H1 (cell line): ENCODE measurements around the gene CLDN4. TPM values are rescaled to one million over a fixed set of nuclear protein-coding genes. Genes with fewer than 3 reads are reported as not detected.
A peak's percentile ranks its signal among the peaks of the same experiment; 100 is the strongest.

Experiments used
- CTCF ChIA-PET: fragments of 300-600 bp; sonication (Branson Sonifier 250); formaldehyde crosslinking; loops from one replicate; lab custom pipeline; 2021; ENCODE audit not compliant: partially characterized antibody; lab: Charles Lee
- POLR2A ChIA-PET: fragments of 300-600 bp; sonication (Branson Sonifier 250); formaldehyde crosslinking; loops from one replicate; lab custom pipeline; 2021; ENCODE audit warnings: inconsistent platforms; ENCODE audit not compliant: partially characterized antibody; lab: Charles Lee
- DNase-seq, 2 experiments: peaks; one replicate each; pipeline versions ENCODE4 v3.0.0 to v3.0.0-alpha.2; 2010 to 2022; ENCODE audit warnings: low spot score in 2 of 2, low read depth in 1 of 2, mixed read lengths in 1 of 2
- FAIRE-seq: peaks from 2 replicates; lab custom pipeline; 2011; peaks lifted over from hg19 to GRCh38; lab: Jason Lieb, UNC
- H2AFZ ChIP-seq: 2 replicates; pipeline ENCODE4 v1.8.1; 2012; ENCODE audit warnings: low read length, inconsistent platforms
- H2AK5ac ChIP-seq: 2 replicates; pipeline ENCODE4 v1.6.1; 2013; ENCODE audit warnings: low read depth, low read length
- H2BK120ac ChIP-seq: replicated peaks from 2 replicates; pipeline ENCODE3; 2013; ENCODE audit warnings: low read depth, low read length, inconsistent platforms
- H2BK12ac ChIP-seq: 2 replicates; pipeline ENCODE4 v1.6.1; 2013; ENCODE audit warnings: low read depth, low read length
- H2BK15ac ChIP-seq: 2 replicates; pipeline ENCODE4 v1.6.1; 2013; ENCODE audit warnings: low read length
- H2BK20ac ChIP-seq: 2 replicates; pipeline ENCODE4 v1.6.1; 2013; ENCODE audit warnings: low read length
- H2BK5ac ChIP-seq: 2 replicates; pipeline ENCODE4 v1.6.1; 2013; ENCODE audit warnings: low read depth, low read length
- H3K14ac ChIP-seq: 2 replicates; pipeline ENCODE4 v1.6.1; 2013; ENCODE audit warnings: inconsistent platforms; ENCODE audit not compliant: insufficient read length
- H3K18ac ChIP-seq: 2 replicates; pipeline ENCODE4 v1.6.1; 2013; ENCODE audit warnings: low read length; ENCODE audit errors: extremely low read depth
- H3K23ac ChIP-seq: 2 replicates; pipeline ENCODE4 v1.6.1; 2013; ENCODE audit warnings: inconsistent platforms; ENCODE audit not compliant: insufficient read length
- H3K23me2 ChIP-seq: 2 replicates; pipeline ENCODE4 v1.6.1; 2013; ENCODE audit warnings: low read depth, low read length
- H3K27ac ChIP-seq: 2 replicates; pipeline ENCODE4 v1.6.1; 2011; ENCODE audit warnings: low read depth, low read length, inconsistent platforms
- H3K27me3 ChIP-seq, 4 experiments: replicated peaks in 1 of 4; 1 replicate in 1 of 4; 2 replicates in 3 of 4; pipeline versions ENCODE4 v1.6.1 to v1.8.1; 2011 to 2013; ENCODE audit warnings: low read length in 3 of 4, mild to moderate bottlenecking in 3 of 4, inconsistent platforms in 2 of 4, mixed read lengths in 2 of 4, moderate library complexity in 1 of 4; ENCODE audit not compliant: control insufficient read depth in 3 of 4, insufficient read depth in 3 of 4; ENCODE audit errors: extremely low read depth in 1 of 4
- H3K36me3 ChIP-seq, 4 experiments: 2 replicates each; pipeline versions ENCODE4 v1.6.1 to v1.8.1; 2011 to 2013; ENCODE audit warnings: mild to moderate bottlenecking in 4 of 4, low read length in 3 of 4, moderate library complexity in 2 of 4, control low read depth in 1 of 4, inconsistent platforms in 1 of 4; ENCODE audit not compliant: insufficient read depth in 4 of 4, control insufficient read depth in 2 of 4
- H3K4ac ChIP-seq: replicated peaks from 2 replicates; pipeline ENCODE3; 2013; ENCODE audit warnings: low read length, low read depth, mixed read lengths, inconsistent platforms; ENCODE audit not compliant: insufficient read length
- H3K4me1 ChIP-seq, 4 experiments: replicated peaks in 1 of 4; 1 replicate in 1 of 4; 2 replicates in 3 of 4; pipeline versions ENCODE4 v1.6.1 to v1.8.1; 2011 to 2013; ENCODE audit warnings: low read length in 3 of 4, inconsistent platforms in 2 of 4, mixed read lengths in 1 of 4; ENCODE audit not compliant: insufficient read depth in 4 of 4, control insufficient read depth in 3 of 4
- H3K4me2 ChIP-seq, 2 experiments: 2 replicates each; pipeline versions ENCODE4 v1.6.1 to v1.8.1; 2011 to 2013; ENCODE audit warnings: low read depth in 2 of 2, low read length in 2 of 2, control low read depth in 1 of 2, inconsistent platforms in 1 of 2, mild to moderate bottlenecking in 1 of 2; ENCODE audit not compliant: insufficient read depth in 1 of 2
- H3K4me3 ChIP-seq, 4 experiments: fragments of 200-600, 300-600 bp in 1 of 4; sonication (generic), shearing (Covaris generic), sonication (Bioruptor Twin) in 1 of 4; 2 replicates each; pipeline versions ENCODE4 v1.5.1 to v1.8.1; 2011 to 2016; ENCODE audit warnings: low read length in 4 of 4, low read depth in 3 of 4, control low read depth in 2 of 4, inconsistent platforms in 2 of 4, mild to moderate bottlenecking in 2 of 4, mixed read lengths in 1 of 4, moderate library complexity in 1 of 4; ENCODE audit not compliant: insufficient read depth in 2 of 4; ENCODE audit errors: extremely low read depth in 1 of 4
- H3K56ac ChIP-seq: replicated peaks from 2 replicates; pipeline ENCODE3; 2013; ENCODE audit warnings: low read depth, mild to moderate bottlenecking, mixed read lengths, low read length, inconsistent platforms; ENCODE audit not compliant: insufficient read length
- H3K79me1 ChIP-seq: 2 replicates; pipeline ENCODE4 v1.6.1; 2013; ENCODE audit warnings: low read depth, low read length, control low read depth
- H3K79me2 ChIP-seq, 2 experiments: 2 replicates each; pipeline versions ENCODE4 v1.6.1 to v1.8.1; 2012 to 2013; ENCODE audit warnings: low read length in 2 of 2, mild to moderate bottlenecking in 2 of 2, inconsistent platforms in 1 of 2; ENCODE audit not compliant: insufficient read depth in 2 of 2, control insufficient read depth in 1 of 2
- H3K9ac ChIP-seq, 4 experiments: replicated peaks in 1 of 4; 1 replicate in 1 of 4; 2 replicates in 3 of 4; pipeline versions ENCODE4 v1.6.1 to v1.8.1; 2011 to 2013; ENCODE audit warnings: low read depth in 3 of 4, low read length in 3 of 4, control low read depth in 2 of 4, mild to moderate bottlenecking in 2 of 4, moderate library complexity in 2 of 4, inconsistent platforms in 1 of 4; ENCODE audit errors: extremely low read depth in 1 of 4
- H3K9me3 ChIP-seq, 2 experiments: 2 replicates each; pipeline versions ENCODE4 v1.6.1 to v1.8.1; 2012 to 2013; ENCODE audit warnings: mild to moderate bottlenecking in 2 of 2, moderate library complexity in 2 of 2, control low read depth in 1 of 2, inconsistent platforms in 1 of 2, low read depth in 1 of 2, low read length in 1 of 2, mixed read lengths in 1 of 2; ENCODE audit not compliant: insufficient read depth in 2 of 2
- H4K20me1 ChIP-seq, 2 experiments: replicated peaks in 1 of 2; 2 replicates each; pipeline versions ENCODE3 to v1.8.1; 2011 to 2013; ENCODE audit warnings: inconsistent platforms in 2 of 2, low read length in 2 of 2, mild to moderate bottlenecking in 1 of 2; ENCODE audit not compliant: insufficient read depth in 2 of 2, control insufficient read depth in 1 of 2
- H4K5ac ChIP-seq: 2 replicates; pipeline ENCODE4 v1.6.1; 2013; ENCODE audit warnings: low read length, low read depth, mixed read lengths, inconsistent platforms; ENCODE audit not compliant: insufficient read length
- H4K8ac ChIP-seq: 2 replicates; pipeline ENCODE4 v1.8.0; 2013; ENCODE audit warnings: mild to moderate bottlenecking, moderate library complexity, low read length, inconsistent platforms; ENCODE audit not compliant: insufficient read depth; ENCODE audit errors: extremely low read depth
- H4K91ac ChIP-seq: replicated peaks from 2 replicates; pipeline ENCODE3; 2013; ENCODE audit warnings: low read length, mixed read lengths, inconsistent platforms; ENCODE audit not compliant: insufficient read length
- CEBPB ChIP-seq: IDR thresholded peaks from 2 replicates; pipeline ENCODE4 v1.6.1; 2012; ENCODE audit warnings: low read depth, low read length
- HDAC6 ChIP-seq: IDR thresholded peaks from one replicate; pipeline ENCODE4 v1.7.1; 2012; ENCODE audit warnings: low read depth, mild to moderate bottlenecking, inconsistent platforms, low read length, moderate library complexity
- RBBP5 ChIP-seq: IDR thresholded peaks from 2 replicates; pipeline ENCODE4 v1.7.1; 2012; ENCODE audit warnings: low read depth, mild to moderate bottlenecking, inconsistent platforms, low read length, moderate library complexity, borderline replicate concordance
- SAP30 ChIP-seq: fragments of 300-600 bp; sonication (generic); IDR thresholded peaks from 2 replicates; pipeline ENCODE4 v1.7.1; 2012; ENCODE audit warnings: low read length, moderate library complexity, mild to moderate bottlenecking, inconsistent platforms; ENCODE audit not compliant: insufficient read depth, insufficient replicate concordance
- SRF ChIP-seq: IDR thresholded peaks from 2 replicates; pipeline ENCODE4 v1.6.1; 2011; ENCODE audit warnings: mild to moderate bottlenecking, low read depth, low read length, moderate library complexity
- WGBS, 2 experiments: shearing (Covaris generic) in 1 of 2; methylation state at CpG; one replicate each; pipeline versions ENCODE4 v1.1.6 to v1.1.7; 2013 to 2015; ENCODE audit warnings: low lambda C conversion rate in 2 of 2, mixed read lengths in 2 of 2, inconsistent platforms in 1 of 2, low coverage in 1 of 2, missing lambda C conversion rate in 1 of 2; ENCODE audit not compliant: insufficient replicate concordance in 2 of 2, insufficient coverage in 1 of 2, insufficient read length in 1 of 2; ENCODE audit errors: extremely low coverage in 1 of 2, missing lambda C conversion rate in 1 of 2; 5-methylcytosine and 5-hydroxymethylcytosine counted together
- polyA plus RNA-seq, 7 experiments: library from polyadenylated mRNA; depleted of rRNA in 3 of 7; stranded (reverse) in 5 of 7; unstranded in 2 of 7; fragments of >200 nt in 5 of 7; fragments of 200-250 nt in 2 of 7; gene quantifications; 1 replicate in 5 of 7; 2 replicates in 1 of 7; 4 replicates in 1 of 7; pipeline versions ENCODE4 v1.2.1 to v1.2.3, GENCODE V29; 2011 to 2013; ENCODE audit warnings: missing spikeins in 2 of 7, mixed read lengths in 2 of 7
- total RNA-seq: library from RNA; stranded (reverse); fragmentation: NEBNext Ultra II Directional; extraction: Animal tissue kit (Norgen Biotek cat#: 25700); gene quantifications from 2 replicates; pipeline ENCODE4 v1.2.1, GENCODE V29; 2021

The CLDN4 gene
- total and polyA plus RNA-seq, 2 of the 8 experiments (the other 6 are each of a cell fraction or from before 2014, with no cell fraction given) = 28.0 to 69.3 TPM

- Histone ChIP-seq H4K20me1 (no peaks in the 10 kb centered on the region), H2BK12ac (no peak overlapping the region), H3K4me2 (no peak overlapping the region), H3K79me2 (no peaks in the 10 kb centered on the region; a peak in 1 of 4 replicates), H3K9me3 (peaks cover 5 to 7% of the 10 kb centered on the region in 2 experiments; a peak in 2 of 4 replicates), H2BK20ac (no peak overlapping the region), H3K4me1 (peaks cover 14 to 32% (median 28%) of the 10 kb centered on the region in 4 experiments), H3K9ac (no peak overlapping the region), H3K79me1 (peaks cover 5% of the 10 kb centered on the region; the same call in 1 of the 2 replicates), H2BK5ac (no peak overlapping the region), H3K23me2 (peaks cover 13% of the 10 kb centered on the region; the same call in 1 of the 2 replicates), H3K27me3 (no peaks in the 10 kb centered on the region; a peak in 1 of 7 replicates), H4K91ac (no peak overlapping the region), H3K56ac (no peak overlapping the region), H4K5ac (no peak overlapping the region), H2BK120ac (no peak overlapping the region), H3K27ac (no peak overlapping the region), H2AFZ (no peak overlapping the region), H3K23ac (no peak overlapping the region), H3K18ac (no peak overlapping the region), H2BK15ac (no peak overlapping the region; the same call in 1 of the 2 replicates), H3K4me3 (no peak overlapping the region; a peak in 2 of 8 replicates), H2AK5ac (peak overlapping the region; percentile 82), H3K4ac (no peak overlapping the region), H3K36me3 (no peaks in the 10 kb centered on the region; a peak in 1 of 8 replicates), H3K14ac (no peak overlapping the region), H4K8ac (no peak overlapping the region)
- FAIRE-seq (no peak), DNase-seq (no peak)
- CTCF ChIA-PET = interaction anchor here (1.0 to 3.5 kb wide), 3 partner anchors 9 to 23 kb away, joined by 3 to 18 read pairs (median 9); no protein-coding TSS in a partner anchor
- 92% methylated on average over 8 of the region's 11 CpGs; no CpG with 5 or more reads in 1 of the 2 experiments for WGBS, 2 experiments
- POLR2A ChIA-PET = interaction anchor here (1.0 to 6.8 kb wide), 7 partner anchors 7 to 93 kb away, joined by 3 to 96 read pairs (median 28); partner anchors contain the start of genes ABHD11 and METTL27
- TF ChIP-seq RBBP5 (no peak), SRF (no peak), CEBPB (no peak), SAP30 (no peak), HDAC6 (no peak)
These were observed 3.9 kb downstream of the CLDN4 start for GRCh38 chr7:73834626-73835191.
